Subcutaneous adipose tissue (tissue), 4 donors: ENCODE data around the gene UBE3B. TPM values are rescaled to one million over a fixed set of nuclear protein-coding genes. Genes with fewer than 3 reads are reported as not detected.

Experiments used
- CTCF ChIP-seq: fragments of 450-650 bp; IDR thresholded peaks from one replicate; pipeline ENCODE4 v1.5.1; 2016; ENCODE audit warnings: low read depth, mild to moderate bottlenecking, control low read depth, antibody characterized with exemption, moderate library complexity
- total RNA-seq, 4 donors: library from RNA; depleted of rRNA; stranded (reverse); fragments of >200 nt; gene quantifications; one replicate each; pipeline ENCODE4 v1.1.0, GENCODE V29; 2016

The UBE3B gene
- total RNA-seq, 4 donors from 2014 or later, result 31.8 to 88.5 (median 45.4) TPM

GRCh38 chr12:109461049-109461845 lies 16.2 kb upstream of the UBE3B start:
- no peak for TF ChIP-seq CTCF

DNA sequence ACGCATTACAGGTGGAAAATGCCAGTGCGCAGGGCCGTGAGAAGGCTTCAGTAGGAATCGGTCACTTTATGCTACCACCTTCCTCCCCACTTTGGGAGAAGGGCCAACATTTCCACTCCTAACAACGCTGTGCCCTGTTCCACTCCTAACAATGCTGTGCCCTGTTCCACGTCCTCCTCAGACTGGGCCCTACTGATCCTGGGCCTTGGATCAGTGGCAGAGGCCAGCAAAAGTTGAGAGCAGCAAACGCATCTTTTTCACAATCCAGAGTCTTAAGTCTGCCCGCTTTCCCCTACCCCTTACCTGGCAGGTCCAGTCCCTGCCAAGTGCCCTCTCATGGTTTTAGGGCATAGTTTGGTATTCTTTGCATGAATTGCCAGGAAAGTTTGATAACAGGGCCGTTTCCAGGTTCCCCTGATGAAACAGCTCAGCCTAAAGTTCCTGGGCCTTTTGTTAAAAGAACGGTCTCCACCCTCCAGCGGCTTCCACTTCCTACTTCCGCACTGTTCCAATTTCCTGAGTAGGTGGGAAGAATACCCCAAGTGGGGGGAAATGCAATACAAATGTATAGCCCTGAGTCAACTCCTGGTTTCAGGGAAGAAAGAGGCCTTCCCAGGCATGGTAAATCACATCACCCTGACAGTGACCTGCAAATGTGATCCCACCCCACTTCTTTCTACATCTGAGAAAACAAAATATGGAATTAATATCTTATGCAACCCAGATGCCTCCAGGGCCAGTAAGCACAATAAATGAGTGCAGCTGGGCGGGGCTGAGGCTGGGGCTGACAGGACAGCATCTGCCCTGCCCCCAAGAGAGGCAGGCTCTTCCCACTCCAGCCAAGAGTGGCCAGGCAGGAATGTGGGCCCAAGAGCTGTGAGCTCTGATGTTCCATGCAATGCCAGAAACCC lies 15.3 kb upstream of the UBE3B start:
- no peak for TF ChIP-seq CTCF

GRCh38 chr12:109462868-109463692 lies 14.4 kb upstream of the UBE3B start:
- TF ChIP-seq CTCF, result no peak

DNA sequence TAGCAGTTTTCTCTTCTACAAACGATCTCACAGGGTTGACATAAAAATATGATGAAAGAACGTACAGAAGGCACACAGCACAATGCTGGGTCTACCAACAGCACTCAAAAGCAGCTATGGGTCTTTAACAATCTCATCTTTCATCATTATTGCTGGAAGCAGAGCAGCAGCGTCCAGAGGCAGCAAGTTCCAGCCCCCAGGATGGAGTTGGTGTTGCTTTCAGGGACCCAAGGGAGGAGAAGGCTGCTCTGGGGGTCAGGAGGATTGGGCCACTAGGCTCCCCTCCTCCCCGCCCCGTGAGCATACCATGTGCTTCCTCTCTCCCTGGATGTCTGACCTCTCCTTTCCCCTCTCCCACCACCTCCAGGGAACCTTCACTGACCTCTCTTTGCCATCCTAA lies 13.7 kb upstream of the UBE3B start:
- TF ChIP-seq CTCF, result no peak

- no peak for TF ChIP-seq CTCF
Observed at GRCh38 chr12:109464642-109465351, 12.6 kb upstream of the UBE3B start.

GRCh38 chr12:109466305-109466704 lies 11.1 kb upstream of the UBE3B start:
- TF ChIP-seq CTCF, result no peak
